ENCODE data around the gene ANKRD44.
"Not testable (repeated sequence)": the region's sequence is repeated elsewhere in the genome, so short reads cannot be mapped to it uniquely, and the experiment has no call there.

ANKRD44 gene

GRCh38 chr2:197030090-197030489, 280.5 kb downstream of the ANKRD44 start:
- Histone ChIP-seq H2AFZ (ENCODE audit: low read depth, low read length) (no peak overlapping the region), H3K27me3 (ENCODE audit: insufficient read depth, low read length, poor library complexity) (no peaks in the 10 kb centered on the region), H3K9me3 (ENCODE audit: insufficient read depth, low read length, severe bottlenecking) (no peaks in the 10 kb centered on the region), H3K79me2 (ENCODE audit: insufficient read depth, low read length) (no peaks in the 10 kb centered on the region), H3K4me1 (ENCODE audit: insufficient read depth, low read length) (peaks cover 83% of the 10 kb centered on the region), H3K9ac (ENCODE audit: low read depth, low read length) (no peak overlapping the region), H4K20me1 (ENCODE audit: insufficient read depth, low read length) (no peaks in the 10 kb centered on the region), H3K27ac (ENCODE audit: low read length) (peak overlapping the region; percentile 91), H3K4me2 (ENCODE audit: insufficient read depth, low read length) (no peak overlapping the region), H3K4me3 (ENCODE audit: low read depth in 1 of 2, low read length in 2 of 2) (no peak overlapping the region), H3K36me3 (ENCODE audit: insufficient read depth, low read length) (no peaks in the 10 kb centered on the region; the same call in 1 of the 2 replicates)
- ATAC-seq (ENCODE audit: insufficient read depth, low read depth) = no peak
- TF ChIP-seq EZH2 (IDR thresholded peaks at IDR 0.05; ENCODE audit: borderline replicate concordance, low read depth, low read length, severe bottlenecking) = no peak
- DNase-seq = no peak

GRCh38 chr2:197028633-197029032, 281.9 kb downstream of the ANKRD44 start:
- H3K4me3 ChIP-seq (ENCODE audit: low read depth in 1 of 2, low read length in 2 of 2) = peak overlapping the region in 1 of 2 experiments; percentile 21; a peak in 1 of 4 replicates
- H3K27me3 ChIP-seq (ENCODE audit: insufficient read depth, low read length, poor library complexity) = no peaks in the 10 kb centered on the region
- no peaks in the 10 kb centered on the region for H4K20me1 ChIP-seq (ENCODE audit: insufficient read depth, low read length)
- peaks cover 92% of the 10 kb centered on the region for H3K4me1 ChIP-seq (ENCODE audit: insufficient read depth, low read length)
- H3K4me2 ChIP-seq (ENCODE audit: insufficient read depth, low read length) = peak overlapping the region; percentile 51
- ATAC-seq (ENCODE audit: insufficient read depth, low read depth) = peak; percentile 84
- no peaks in the 10 kb centered on the region for H3K9me3 ChIP-seq (ENCODE audit: insufficient read depth, low read length, severe bottlenecking)
- no peaks in the 10 kb centered on the region for H3K79me2 ChIP-seq (ENCODE audit: insufficient read depth, low read length)
- H3K27ac ChIP-seq (ENCODE audit: low read length) = peak overlapping the region; percentile 91
- peaks cover 8% of the 10 kb centered on the region for H3K36me3 ChIP-seq (ENCODE audit: insufficient read depth, low read length)
- DNase-seq = peak; percentile 61
- TF ChIP-seq EZH2 (IDR thresholded peaks at IDR 0.05; ENCODE audit: borderline replicate concordance, low read depth, low read length, severe bottlenecking) (no peak), CTCF (IDR thresholded peaks at IDR 0.05; ENCODE audit: borderline replicate concordance, extremely low read depth, low read length, poor library complexity, severe bottlenecking) (no peak)
- peak overlapping the region; percentile 50 for H3K9ac ChIP-seq (ENCODE audit: low read depth, low read length)
- peak overlapping the region; percentile 41 for H2AFZ ChIP-seq (ENCODE audit: low read depth, low read length)

- Histone ChIP-seq H3K79me2 (ENCODE audit: insufficient read depth, low read length) (no peaks in the 10 kb centered on the region), H3K9ac (ENCODE audit: low read depth, low read length) (peak overlapping the region; percentile 50), H4K20me1 (ENCODE audit: insufficient read depth, low read length) (no peaks in the 10 kb centered on the region), H3K4me3 (ENCODE audit: low read depth in 1 of 2, low read length in 2 of 2) (peak overlapping the region in 1 of 2 experiments; percentile 21; a peak in 1 of 4 replicates), H3K27me3 (ENCODE audit: insufficient read depth, low read length, poor library complexity) (no peaks in the 10 kb centered on the region), H2AFZ (ENCODE audit: low read depth, low read length) (peak overlapping the region; percentile 41), H3K27ac (ENCODE audit: low read length) (peak overlapping the region; percentile 91), H3K36me3 (ENCODE audit: insufficient read depth, low read length) (peaks cover 8% of the 10 kb centered on the region), H3K4me1 (ENCODE audit: insufficient read depth, low read length) (peaks cover 90% of the 10 kb centered on the region), H3K4me2 (ENCODE audit: insufficient read depth, low read length) (peak overlapping the region; percentile 51), H3K9me3 (ENCODE audit: insufficient read depth, low read length, severe bottlenecking) (no peaks in the 10 kb centered on the region)
- TF ChIP-seq CTCF (IDR thresholded peaks at IDR 0.05; ENCODE audit: borderline replicate concordance, extremely low read depth, low read length, poor library complexity, severe bottlenecking) = no peak
- TF ChIP-seq EZH2 (IDR thresholded peaks at IDR 0.05; ENCODE audit: borderline replicate concordance, low read depth, low read length, severe bottlenecking) = no peak
- DNase-seq (peak; percentile 49), ATAC-seq (ENCODE audit: insufficient read depth, low read depth) (peak; percentile 64)
Observed at GRCh38 chr2:197028230-197028629, 282.4 kb downstream of the ANKRD44 start.

GRCh38 chr2:197024206-197024605, 286.4 kb downstream of the ANKRD44 start:
- peaks cover 8% of the 10 kb centered on the region for H3K36me3 ChIP-seq (ENCODE audit: insufficient read depth, low read length)
- DNase-seq = no peak
- H4K20me1 ChIP-seq (ENCODE audit: insufficient read depth, low read length) = no peaks in the 10 kb centered on the region
- H3K9ac ChIP-seq (ENCODE audit: low read depth, low read length) = no peak overlapping the region
- H3K27me3 ChIP-seq (ENCODE audit: insufficient read depth, low read length, poor library complexity) = no peaks in the 10 kb centered on the region
- H3K9me3 ChIP-seq (ENCODE audit: insufficient read depth, low read length, severe bottlenecking) = no peaks in the 10 kb centered on the region
- H3K4me1 ChIP-seq (ENCODE audit: insufficient read depth, low read length) = peaks cover 52% of the 10 kb centered on the region
- no peak overlapping the region for H3K4me3 ChIP-seq (ENCODE audit: low read depth in 1 of 2, low read length in 2 of 2)
- H2AFZ ChIP-seq (ENCODE audit: low read depth, low read length) = no peak overlapping the region
- H3K27ac ChIP-seq (ENCODE audit: low read length) = peak overlapping the region; percentile 19
- no peak for ATAC-seq (ENCODE audit: insufficient read depth, low read depth)
- no peaks in the 10 kb centered on the region for H3K79me2 ChIP-seq (ENCODE audit: insufficient read depth, low read length)
- no peak overlapping the region for H3K4me2 ChIP-seq (ENCODE audit: insufficient read depth, low read length)
- TF ChIP-seq EZH2 (IDR thresholded peaks at IDR 0.05; ENCODE audit: borderline replicate concordance, low read depth, low read length, severe bottlenecking) (no peak), CTCF (IDR thresholded peaks at IDR 0.05; ENCODE audit: borderline replicate concordance, extremely low read depth, low read length, poor library complexity, severe bottlenecking) (no peak)

- H3K27me3 ChIP-seq (ENCODE audit: insufficient read depth, low read length, poor library complexity); H3K9me3 ChIP-seq (ENCODE audit: insufficient read depth, low read length, severe bottlenecking); H3K4me3 ChIP-seq (ENCODE audit: low read depth in 1 of 2, low read length in 2 of 2); H3K9ac ChIP-seq (ENCODE audit: low read depth, low read length); H3K27ac ChIP-seq (ENCODE audit: low read length); H3K79me2 ChIP-seq (ENCODE audit: insufficient read depth, low read length); DNase-seq; H4K20me1 ChIP-seq (ENCODE audit: insufficient read depth, low read length); H3K36me3 ChIP-seq (ENCODE audit: insufficient read depth, low read length); ATAC-seq (ENCODE audit: insufficient read depth, low read depth); H3K4me2 ChIP-seq (ENCODE audit: insufficient read depth, low read length); H2AFZ ChIP-seq (ENCODE audit: low read depth, low read length): not testable (repeated sequence)
- peaks cover 19% of the 10 kb centered on the region for H3K4me1 ChIP-seq (ENCODE audit: insufficient read depth, low read length)
Observed at GRCh38 chr2:197020921-197021320, 289.7 kb downstream of the ANKRD44 start.
